HEK293T (cell line): Measurements from ENCODE around the gene KIF16B.

ENCODE experiments used
- ARNT ChIP-seq: fragments of 450-650 bp; IDR thresholded peaks from 2 replicates; pipeline ENCODE4 v1.6.1; 2017; ENCODE audit warnings: mild to moderate bottlenecking
- BHLHE40 ChIP-seq: fragments of 450-650 bp; IDR thresholded peaks from 2 replicates; pipeline ENCODE4 v1.6.1; 2016; ENCODE audit warnings: mild to moderate bottlenecking, moderate library complexity, borderline replicate concordance
- FOXA1 ChIP-seq: fragments of 450-650 bp; IDR thresholded peaks from 2 replicates; pipeline ENCODE4 v1.6.1; 2016; ENCODE audit warnings: mild to moderate bottlenecking
- FOXK2 ChIP-seq: fragments of 450-650 bp; IDR thresholded peaks from 2 replicates; pipeline ENCODE4 v1.6.1; 2016; ENCODE audit warnings: mild to moderate bottlenecking
- FOXM1 ChIP-seq: fragments of 450-650 bp; IDR thresholded peaks from 2 replicates; pipeline ENCODE4 v1.6.1; 2017; ENCODE audit warnings: mild to moderate bottlenecking, borderline replicate concordance
- NFRKB ChIP-seq: fragments of 450-650 bp; IDR thresholded peaks from 2 replicates; pipeline ENCODE4 v1.6.1; 2016; ENCODE audit warnings: mild to moderate bottlenecking, moderate library complexity
- SP1 ChIP-seq: fragments of 450-650 bp; IDR thresholded peaks from 2 replicates; pipeline ENCODE4 v1.6.1; 2017
- ZNF384 ChIP-seq: fragments of 450-650 bp; IDR thresholded peaks from 2 replicates; pipeline ENCODE4 v1.6.1; 2016
- TF ChIP-seq, protein P1 (sequence below): fragments of 450-650 bp; IDR thresholded peaks from 2 replicates; pipeline ENCODE4 v1.6.1; 2016

DNA sequence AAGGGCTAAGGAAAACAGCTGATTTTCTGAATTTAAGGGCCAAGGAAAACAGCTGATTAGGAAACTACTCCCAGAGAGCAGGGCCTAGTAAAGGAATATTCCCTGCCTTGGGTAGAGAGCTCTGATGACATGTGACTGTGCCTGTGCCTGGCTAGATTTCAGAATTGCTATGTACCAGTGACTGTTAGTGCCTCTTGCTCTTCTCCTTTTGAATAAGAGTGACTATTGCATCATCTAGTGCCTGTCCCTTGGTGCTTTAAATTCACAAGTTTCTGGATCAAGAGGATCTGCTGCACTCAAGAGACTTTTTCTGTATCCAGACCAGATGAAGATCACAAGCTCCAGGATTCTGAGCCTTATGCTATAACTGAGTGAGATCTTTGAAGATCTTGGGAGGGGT, 332.9 kb downstream of the KIF16B start:
- TF ChIP-seq ZNF384 = no peak
- TF ChIP-seq BHLHE40 = no peak
- TF ChIP-seq NFRKB = no peak
- TF ChIP-seq ARNT = no peak
- TF ChIP-seq SP1 = no peak
- TF ChIP-seq, protein P1, sequence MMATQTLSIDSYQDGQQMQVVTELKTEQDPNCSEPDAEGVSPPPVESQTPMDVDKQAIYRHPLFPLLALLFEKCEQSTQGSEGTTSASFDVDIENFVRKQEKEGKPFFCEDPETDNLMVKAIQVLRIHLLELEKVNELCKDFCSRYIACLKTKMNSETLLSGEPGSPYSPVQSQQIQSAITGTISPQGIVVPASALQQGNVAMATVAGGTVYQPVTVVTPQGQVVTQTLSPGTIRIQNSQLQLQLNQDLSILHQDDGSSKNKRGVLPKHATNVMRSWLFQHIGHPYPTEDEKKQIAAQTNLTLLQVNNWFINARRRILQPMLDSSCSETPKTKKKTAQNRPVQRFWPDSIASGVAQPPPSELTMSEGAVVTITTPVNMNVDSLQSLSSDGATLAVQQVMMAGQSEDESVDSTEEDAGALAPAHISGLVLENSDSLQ = no peak
- TF ChIP-seq FOXK2 = no peak
- TF ChIP-seq FOXM1 = no peak
- TF ChIP-seq FOXA1 = no peak
